ENCODE results near the gene USP24.

Gene USP24

DNA sequence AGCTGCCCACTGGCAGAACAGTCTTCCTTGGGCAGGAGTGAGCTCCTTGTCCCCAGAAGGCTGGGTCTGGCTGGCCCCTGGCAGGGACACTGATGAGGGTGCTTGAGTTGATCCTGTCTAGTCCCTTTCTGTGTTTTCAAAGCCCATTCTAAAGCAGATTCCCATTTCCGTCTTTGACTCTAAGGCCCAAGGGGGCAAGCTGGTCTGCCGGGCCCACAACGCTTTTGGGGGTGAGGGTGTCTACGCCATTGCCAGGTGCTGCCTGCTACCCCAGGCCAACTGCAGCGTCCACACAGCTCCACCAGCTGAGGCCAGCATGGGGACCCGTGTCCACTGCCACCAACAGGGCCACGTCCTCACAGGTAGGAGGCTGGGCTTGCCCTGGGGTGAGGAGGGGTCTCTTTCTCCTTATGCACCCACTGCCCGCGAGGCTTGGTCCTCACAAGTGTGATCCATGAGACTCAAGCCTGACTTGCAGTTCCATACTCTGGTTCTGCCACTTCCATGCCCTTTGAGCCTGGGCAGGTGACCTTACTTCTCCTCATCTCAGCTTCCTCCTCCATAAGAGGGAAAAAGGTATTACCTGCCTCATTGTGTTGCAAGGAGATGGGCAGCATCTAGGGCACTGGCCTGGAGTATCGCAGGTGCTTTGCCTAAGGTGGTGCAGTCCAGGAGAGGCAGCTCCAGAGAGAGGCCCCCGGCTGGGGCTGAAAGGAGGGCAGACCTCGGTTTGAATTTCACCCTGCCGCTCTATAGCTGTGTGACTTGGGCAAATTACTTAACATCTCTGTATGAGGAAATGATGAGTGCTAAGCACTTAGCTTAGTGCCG lies 155.6 kb downstream of the USP24 start:
- Mint-ChIP-seq H3K4me1 (no peaks in the 10 kb centered on the region), H3K36me3 (no peaks in the 10 kb centered on the region), H3K4me3 (no peak overlapping the region), H3K9me3 (no peaks in the 10 kb centered on the region), H3K27me3 (no peaks in the 10 kb centered on the region), H3K27ac (no peak overlapping the region)
- no peak for ATAC-seq

- Mint-ChIP-seq H3K27ac (no peak overlapping the region), H3K36me3 (no peaks in the 10 kb centered on the region), H3K27me3 (no peaks in the 10 kb centered on the region), H3K4me3 (no peak overlapping the region), H3K9me3 (no peaks in the 10 kb centered on the region), H3K4me1 (no peaks in the 10 kb centered on the region)
- ATAC-seq = no peak
Measured at GRCh38 chr1:55057956-55058298, 157.2 kb downstream of the USP24 start.

GRCh38 chr1:55057270-55057955 lies 157.8 kb downstream of the USP24 start:
- H3K27ac Mint-ChIP-seq = no peak overlapping the region
- no peak for ATAC-seq
- H3K27me3 Mint-ChIP-seq = no peaks in the 10 kb centered on the region
- no peaks in the 10 kb centered on the region for H3K36me3 Mint-ChIP-seq
- no peak overlapping the region for H3K4me3 Mint-ChIP-seq
- no peaks in the 10 kb centered on the region for H3K9me3 Mint-ChIP-seq
- H3K4me1 Mint-ChIP-seq = no peaks in the 10 kb centered on the region

- ATAC-seq = no peak
- no peak overlapping the region for H3K27ac Mint-ChIP-seq
- H3K9me3 Mint-ChIP-seq = no peaks in the 10 kb centered on the region
- no peaks in the 10 kb centered on the region for H3K4me1 Mint-ChIP-seq
- H3K4me3 Mint-ChIP-seq = no peak overlapping the region
- no peaks in the 10 kb centered on the region for H3K36me3 Mint-ChIP-seq
- H3K27me3 Mint-ChIP-seq = no peaks in the 10 kb centered on the region
Measured at GRCh38 chr1:55056632-55056992, 158.6 kb downstream of the USP24 start.

DNA sequence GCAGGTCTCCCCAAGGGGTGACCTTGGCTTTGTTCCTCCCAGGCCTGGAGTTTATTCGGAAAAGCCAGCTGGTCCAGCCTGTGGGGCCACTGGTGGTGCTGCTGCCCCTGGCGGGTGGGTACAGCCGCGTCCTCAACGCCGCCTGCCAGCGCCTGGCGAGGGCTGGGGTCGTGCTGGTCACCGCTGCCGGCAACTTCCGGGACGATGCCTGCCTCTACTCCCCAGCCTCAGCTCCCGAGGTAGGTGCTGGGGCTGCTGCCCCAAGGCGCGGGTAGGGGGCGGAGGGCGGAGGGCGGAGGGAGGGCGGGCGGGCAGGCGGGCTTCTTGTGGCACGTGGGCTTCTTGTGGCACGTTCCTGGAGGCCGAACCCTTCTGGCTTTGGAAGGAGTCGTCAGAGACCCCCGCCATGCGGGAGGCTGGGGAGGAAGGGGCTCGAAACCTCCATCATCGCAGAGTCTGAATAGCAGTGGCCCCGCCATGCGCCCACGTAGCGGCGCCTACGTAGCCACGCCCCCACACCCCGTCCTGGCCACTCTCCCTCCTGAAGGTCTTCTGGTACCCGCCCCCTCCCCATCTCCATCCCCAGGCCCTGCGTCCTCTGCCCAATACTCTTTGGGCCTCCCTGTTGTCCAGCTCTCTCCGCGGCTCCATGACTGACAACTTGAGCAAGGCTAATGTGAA lies 159.1 kb downstream of the USP24 start:
- Mint-ChIP-seq H3K4me3 (no peak overlapping the region), H3K27ac (no peak overlapping the region), H3K27me3 (no peaks in the 10 kb centered on the region), H3K36me3 (no peaks in the 10 kb centered on the region), H3K9me3 (no peaks in the 10 kb centered on the region), H3K4me1 (no peaks in the 10 kb centered on the region)
- ATAC-seq = no peak

DNA sequence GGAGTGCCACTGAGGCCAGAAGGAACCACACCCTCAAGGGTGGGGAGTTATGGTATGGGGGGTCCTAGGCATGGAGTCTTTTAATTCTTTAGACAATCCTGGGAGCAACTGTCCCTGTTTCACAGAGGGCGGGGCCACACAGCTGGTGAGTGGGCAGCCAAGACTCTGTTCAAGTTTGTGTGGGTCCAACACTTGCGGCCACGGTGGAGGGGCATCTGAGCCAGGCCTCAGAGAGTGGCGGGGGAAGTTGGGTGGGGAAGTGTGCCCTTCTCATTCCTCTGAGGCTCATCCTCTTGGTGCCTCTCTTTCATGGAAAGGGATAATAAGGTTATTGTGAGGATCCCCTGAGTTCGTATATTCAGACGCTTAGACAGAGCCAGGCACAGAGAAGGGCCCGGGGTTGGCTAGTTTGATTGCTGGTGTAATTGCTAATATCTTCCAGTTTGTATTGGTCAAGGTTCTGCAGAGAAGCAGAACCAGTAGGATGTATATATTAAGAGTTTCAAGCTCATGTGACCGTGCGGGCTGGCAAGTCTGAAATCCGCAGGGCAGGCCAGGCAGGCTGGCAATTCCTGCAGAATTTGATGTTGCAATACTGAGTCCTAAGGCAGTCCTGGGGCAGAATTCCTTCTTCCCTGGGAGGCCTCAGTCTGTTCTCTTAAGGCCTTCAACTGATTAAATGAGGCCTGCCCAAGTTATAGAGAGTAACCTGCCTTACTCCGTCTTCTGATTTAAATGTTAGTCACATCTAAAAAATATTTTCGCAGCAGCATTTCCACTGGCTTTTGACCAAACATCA lies 159.9 kb downstream of the USP24 start:
- H3K4me3 Mint-ChIP-seq = no peak overlapping the region
- ATAC-seq = no peak
- no peak overlapping the region for H3K27ac Mint-ChIP-seq
- no peaks in the 10 kb centered on the region for H3K9me3 Mint-ChIP-seq
- H3K27me3 Mint-ChIP-seq = no peaks in the 10 kb centered on the region
- no peaks in the 10 kb centered on the region for H3K36me3 Mint-ChIP-seq
- H3K4me1 Mint-ChIP-seq = no peaks in the 10 kb centered on the region

- H3K27ac Mint-ChIP-seq = no peak overlapping the region
Measured at GRCh38 chr1:55054396-55054795, 160.8 kb downstream of the USP24 start.

DNA sequence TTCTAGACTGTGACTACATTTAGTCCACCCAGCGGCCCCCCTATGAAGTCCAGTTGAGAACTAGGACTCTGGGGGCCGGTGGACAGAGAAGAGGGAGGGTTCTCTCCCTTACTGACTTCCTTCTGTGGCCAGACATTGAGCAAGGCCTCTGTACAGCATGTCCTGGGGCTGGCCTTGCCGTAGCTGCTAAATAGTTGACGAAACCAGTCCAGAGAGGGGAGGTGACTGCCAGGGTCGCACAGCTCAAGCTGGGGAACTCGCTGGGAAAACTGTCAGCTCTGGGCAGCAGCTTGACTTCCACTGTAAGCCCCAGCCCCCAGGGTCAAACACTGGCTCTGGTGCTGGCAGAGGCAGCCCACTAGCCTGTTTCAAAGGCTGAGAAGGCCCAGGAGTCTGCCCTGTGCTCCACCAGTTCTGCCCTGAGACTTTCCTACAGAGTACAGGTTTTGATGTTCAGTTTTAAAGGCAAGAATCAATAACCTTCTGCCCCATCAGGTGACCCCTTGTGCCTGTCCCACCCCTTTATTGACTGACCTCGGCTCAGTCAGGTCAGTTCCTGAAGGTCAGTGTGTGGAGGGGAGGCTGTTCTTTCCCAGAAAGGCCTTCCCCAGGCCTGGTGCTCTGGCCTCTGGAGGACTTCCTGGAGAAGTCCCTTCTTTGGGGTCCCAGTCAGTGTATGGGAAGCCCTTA lies 161.8 kb downstream of the USP24 start:
- ATAC-seq = no peak
- H3K27me3 Mint-ChIP-seq = no peaks in the 10 kb centered on the region
- H3K27ac Mint-ChIP-seq = no peak overlapping the region
- no peak overlapping the region for H3K4me3 Mint-ChIP-seq
- H3K4me1 Mint-ChIP-seq = no peaks in the 10 kb centered on the region
- no peaks in the 10 kb centered on the region for H3K9me3 Mint-ChIP-seq
- no peaks in the 10 kb centered on the region for H3K36me3 Mint-ChIP-seq

More at GRCh38 chr1:55054396-55054795, 160.8 kb downstream of the USP24 start:
- Mint-ChIP-seq H3K36me3 (no peaks in the 10 kb centered on the region), H3K4me1 (no peaks in the 10 kb centered on the region), H3K9me3 (no peaks in the 10 kb centered on the region), H3K27me3 (no peaks in the 10 kb centered on the region), H3K4me3 (no peak overlapping the region)
- ATAC-seq = no peak

DNA sequence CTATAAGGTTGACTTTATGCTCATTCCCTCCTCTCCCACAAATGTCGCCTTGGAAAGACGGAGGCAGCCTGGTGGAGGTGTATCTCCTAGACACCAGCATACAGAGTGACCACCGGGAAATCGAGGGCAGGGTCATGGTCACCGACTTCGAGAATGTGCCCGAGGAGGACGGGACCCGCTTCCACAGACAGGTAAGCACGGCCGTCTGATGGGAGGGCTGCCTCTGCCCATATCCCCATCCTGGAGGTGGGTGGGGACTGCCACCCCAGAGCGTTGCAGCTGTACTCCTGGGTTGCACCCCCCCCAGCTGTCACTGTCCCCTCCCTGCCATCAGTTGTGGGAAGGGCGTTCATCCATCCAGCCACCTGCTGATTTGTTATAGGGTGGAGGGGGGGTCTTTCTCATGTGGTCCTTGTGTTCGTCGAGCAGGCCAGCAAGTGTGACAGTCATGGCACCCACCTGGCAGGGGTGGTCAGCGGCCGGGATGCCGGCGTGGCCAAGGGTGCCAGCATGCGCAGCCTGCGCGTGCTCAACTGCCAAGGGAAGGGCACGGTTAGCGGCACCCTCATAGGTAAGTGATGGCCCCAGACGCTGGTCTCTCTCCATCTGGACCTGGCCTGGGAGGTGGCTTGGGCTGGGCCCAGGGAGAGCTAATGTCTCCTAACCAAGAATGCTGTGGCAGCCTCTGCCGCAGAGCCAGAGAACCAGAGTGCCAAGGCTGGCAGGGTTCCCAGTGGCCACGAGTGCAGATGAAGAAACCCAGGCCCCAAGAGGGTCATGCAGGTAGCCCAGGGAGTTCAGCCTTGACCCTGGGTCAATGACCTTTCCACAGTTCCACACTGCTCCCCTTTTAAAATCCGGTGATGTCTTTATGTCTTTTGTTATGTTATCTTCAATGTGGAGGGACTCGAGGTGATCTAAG lies 162.7 kb downstream of the USP24 start:
- H3K4me3 Mint-ChIP-seq = no peak overlapping the region
- no peaks in the 10 kb centered on the region for H3K4me1 Mint-ChIP-seq
- no peak overlapping the region for H3K27ac Mint-ChIP-seq
- no peak for ATAC-seq
- no peaks in the 10 kb centered on the region for H3K36me3 Mint-ChIP-seq
- no peaks in the 10 kb centered on the region for H3K9me3 Mint-ChIP-seq
- no peaks in the 10 kb centered on the region for H3K27me3 Mint-ChIP-seq

- no peaks in the 10 kb centered on the region for H3K9me3 Mint-ChIP-seq
- no peak overlapping the region for H3K27ac Mint-ChIP-seq
- no peak overlapping the region for H3K4me3 Mint-ChIP-seq
- no peaks in the 10 kb centered on the region for H3K4me1 Mint-ChIP-seq
- no peak for ATAC-seq
- H3K36me3 Mint-ChIP-seq = no peaks in the 10 kb centered on the region
- no peaks in the 10 kb centered on the region for H3K27me3 Mint-ChIP-seq
Measured at GRCh38 chr1:55051621-55052020, 163.5 kb downstream of the USP24 start.

DNA sequence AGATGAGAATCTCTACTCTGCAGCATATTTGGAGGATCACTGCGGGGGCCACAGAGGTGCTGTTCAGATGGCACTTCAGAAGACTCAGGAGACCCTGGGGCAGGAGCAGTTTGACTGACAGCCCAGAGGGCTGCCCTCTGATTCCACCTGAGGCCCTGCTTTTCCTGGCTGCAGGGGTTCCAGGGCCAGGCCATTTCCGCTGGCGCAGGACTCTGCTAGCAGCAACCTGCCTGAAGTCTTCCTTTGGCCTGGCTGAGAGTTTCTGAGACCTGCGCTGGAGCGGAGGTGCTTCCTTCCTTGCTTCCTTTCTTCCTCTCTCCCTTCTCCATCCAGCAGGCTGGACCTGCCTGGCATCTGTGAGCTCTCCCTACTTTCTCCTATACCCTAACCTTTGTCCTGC lies 164.0 kb downstream of the USP24 start:
- Mint-ChIP-seq H3K27ac (no peak overlapping the region), H3K36me3 (no peaks in the 10 kb centered on the region), H3K4me3 (no peak overlapping the region), H3K27me3 (no peaks in the 10 kb centered on the region), H3K4me1 (no peaks in the 10 kb centered on the region), H3K9me3 (no peaks in the 10 kb centered on the region)
- ATAC-seq = no peak

DNA sequence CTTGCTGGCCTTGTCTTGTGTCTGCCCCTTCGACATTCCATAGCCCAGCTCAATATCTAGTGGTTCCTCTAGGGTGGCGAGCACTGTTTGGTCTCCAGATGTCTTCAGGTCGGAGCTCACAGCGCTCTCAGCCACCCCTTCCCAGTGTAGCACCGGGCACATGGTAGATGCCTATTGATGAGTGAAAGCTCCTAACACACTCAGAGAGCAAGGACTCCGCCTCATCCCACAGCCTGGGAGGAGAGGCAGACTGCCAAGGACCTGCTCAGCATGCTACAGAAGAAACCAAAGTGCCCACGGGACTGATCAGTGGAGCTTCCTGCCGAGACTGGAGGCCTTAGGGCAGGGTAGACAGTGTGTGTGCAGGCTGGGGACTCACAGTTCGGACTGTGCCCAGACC lies 164.9 kb downstream of the USP24 start:
- H3K27ac Mint-ChIP-seq = no peak overlapping the region
- no peaks in the 10 kb centered on the region for H3K27me3 Mint-ChIP-seq
- no peaks in the 10 kb centered on the region for H3K4me1 Mint-ChIP-seq
- no peaks in the 10 kb centered on the region for H3K36me3 Mint-ChIP-seq
- no peak for ATAC-seq
- H3K4me3 Mint-ChIP-seq = no peak overlapping the region
- H3K9me3 Mint-ChIP-seq = no peaks in the 10 kb centered on the region

DNA sequence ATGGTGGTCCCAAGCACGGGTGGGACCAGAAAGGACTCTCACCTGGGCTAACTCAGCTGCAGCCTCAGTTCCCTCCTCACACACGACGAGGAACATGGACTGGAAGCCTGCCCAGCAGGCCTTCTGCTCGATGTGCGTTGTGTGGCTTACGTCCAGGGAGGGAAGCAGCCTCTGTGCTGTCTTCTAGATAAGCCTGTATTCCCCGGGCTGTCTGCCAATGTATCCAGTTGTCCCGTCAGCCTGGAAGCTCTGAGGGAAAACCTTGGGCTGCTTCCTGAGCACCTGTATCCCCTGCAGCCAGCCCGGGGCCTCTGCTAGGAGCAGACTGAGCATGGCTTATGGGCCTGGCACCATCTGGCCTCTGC lies 165.3 kb downstream of the USP24 start:
- Mint-ChIP-seq H3K4me1 (no peaks in the 10 kb centered on the region), H3K27me3 (no peaks in the 10 kb centered on the region), H3K36me3 (no peaks in the 10 kb centered on the region), H3K9me3 (no peaks in the 10 kb centered on the region), H3K27ac (no peak overlapping the region), H3K4me3 (no peak overlapping the region)
- no peak for ATAC-seq

- no peaks in the 10 kb centered on the region for H3K4me1 Mint-ChIP-seq
- H3K36me3 Mint-ChIP-seq = no peaks in the 10 kb centered on the region
- H3K9me3 Mint-ChIP-seq = no peaks in the 10 kb centered on the region
- no peaks in the 10 kb centered on the region for H3K27me3 Mint-ChIP-seq
- no peak for ATAC-seq
- no peak overlapping the region for H3K4me3 Mint-ChIP-seq
- no peak overlapping the region for H3K27ac Mint-ChIP-seq
Measured at GRCh38 chr1:55049271-55049913, 165.8 kb downstream of the USP24 start.

Measured in stimulated activated memory B cell treated with anti-CD40 and anti-IgM and Interleukin-4, amounts not matched to agents 10 μg/mL and 1 μg/mL and 100 μg/mL, for 72 hours (primary cell).